ENCODE data around the gene SPINT1.

- no peak for TF ChIP-seq GATA2 (IDR thresholded peaks at IDR 0.05; ENCODE audit: low read depth, low read length)
- TF ChIP-seq GATA3 (IDR thresholded peaks at IDR 0.05; ENCODE audit: low read depth, low read length): no peak
Observed at GRCh38 chr15:40812721-40813425, 31.0 kb upstream of the SPINT1 start.
